Measurements from ENCODE around the gene ELN. TPM values are rescaled to one million over a fixed set of nuclear protein-coding genes. Genes with fewer than 3 reads are reported as not detected.
"Not testable (repeated sequence)": the region's sequence is repeated elsewhere in the genome, so short reads cannot be mapped to it uniquely, and the experiment has no call there.

Gene ELN
- total RNA-seq = under 1 TPM in 1 of 2 experiments, not detected in 1; 0.06 TPM

DNA sequence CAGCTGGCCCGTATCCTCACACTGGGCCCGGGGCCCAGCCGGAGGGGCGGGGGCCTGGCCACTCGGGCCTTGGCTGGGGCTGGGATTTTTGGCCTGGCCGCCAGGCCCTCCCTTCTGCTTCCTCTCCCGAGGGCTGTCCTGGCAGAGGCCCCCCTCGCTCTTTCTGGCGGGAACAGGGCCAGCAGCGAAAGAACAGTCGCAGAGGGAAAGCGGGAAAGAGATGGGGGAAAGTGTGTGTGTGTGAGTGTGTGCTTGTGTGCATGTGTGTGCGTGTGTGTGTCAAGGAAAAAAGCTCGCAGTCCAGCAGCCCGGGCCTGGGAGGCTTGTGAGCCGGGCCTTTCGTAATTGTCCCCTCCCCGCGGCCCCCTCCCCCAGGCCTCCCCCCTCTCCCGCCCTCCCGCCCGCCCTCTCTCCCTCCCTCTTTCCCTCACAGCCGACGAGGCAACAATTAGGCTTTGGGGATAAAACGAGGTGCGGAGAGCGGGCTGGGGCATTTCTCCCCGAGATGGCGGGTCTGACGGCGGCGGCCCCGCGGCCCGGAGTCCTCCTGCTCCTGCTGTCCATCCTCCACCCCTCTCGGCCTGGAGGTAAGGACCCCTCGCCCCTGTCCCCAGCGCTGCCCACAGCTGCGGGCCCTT is at the start of gene ELN:
ELN (plus strand) TSS at position 491 of the 638 bp plus-strand sequence; CDS start at position 506, 15 bp downstream.
- ChIA-PET CTCF (interaction anchor here (1.4 to 2.9 kb wide), 2 partner anchors 11 to 162 kb away, joined by 5 to 14 read pairs; no protein-coding TSS in a partner anchor), POLR2A (interaction anchor here (0.6 kb wide), 1 partner anchor 10 kb away, joined by 4 read pairs; no protein-coding TSS in a partner anchor)

DNA sequence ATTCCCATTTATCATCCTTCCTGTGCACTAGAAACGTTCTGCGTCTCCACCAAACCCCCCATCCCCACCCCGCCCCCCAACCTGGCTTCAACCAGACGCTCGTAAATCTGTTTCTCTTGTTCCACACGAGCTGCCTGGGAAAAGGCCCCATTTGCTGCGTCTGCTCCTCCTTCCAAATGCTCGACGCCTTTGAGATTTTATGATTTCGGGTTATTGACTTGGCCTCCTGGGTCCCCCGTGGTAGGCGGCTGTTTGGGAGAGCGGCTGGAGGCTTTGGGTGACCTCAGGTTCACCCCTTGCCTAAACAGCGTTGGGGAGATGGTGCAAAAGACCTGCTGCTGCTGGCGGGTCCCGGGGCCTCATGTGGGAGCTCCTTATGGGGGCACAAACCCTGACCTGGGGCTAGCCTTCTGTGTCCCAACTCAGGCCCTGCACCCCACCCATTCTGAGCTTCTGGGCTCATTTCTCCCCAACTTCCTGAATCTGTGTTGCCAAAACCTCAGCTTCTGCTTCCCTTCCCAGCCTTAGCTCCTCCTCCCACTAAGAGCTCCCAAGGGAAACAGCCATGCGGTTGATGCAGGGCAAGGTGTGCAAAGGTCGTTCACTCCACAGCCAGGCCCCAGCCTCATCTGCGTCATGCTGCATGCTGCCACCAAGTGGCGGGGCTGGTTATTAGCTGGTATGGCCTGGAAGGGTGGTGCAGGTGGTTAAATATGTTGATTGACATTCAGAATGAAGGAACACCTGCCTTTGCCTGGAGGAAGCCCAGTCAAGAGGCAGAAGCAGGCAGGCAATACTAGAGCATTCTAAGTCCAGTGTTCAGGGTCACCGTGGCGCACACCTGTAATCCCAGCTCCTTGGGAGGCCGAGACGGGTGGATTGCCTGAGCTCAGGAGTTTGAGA is 49.1 kb upstream of the ELN start:
- ChIA-PET POLR2A (no interaction called here), CTCF (no interaction called here)

DNA sequence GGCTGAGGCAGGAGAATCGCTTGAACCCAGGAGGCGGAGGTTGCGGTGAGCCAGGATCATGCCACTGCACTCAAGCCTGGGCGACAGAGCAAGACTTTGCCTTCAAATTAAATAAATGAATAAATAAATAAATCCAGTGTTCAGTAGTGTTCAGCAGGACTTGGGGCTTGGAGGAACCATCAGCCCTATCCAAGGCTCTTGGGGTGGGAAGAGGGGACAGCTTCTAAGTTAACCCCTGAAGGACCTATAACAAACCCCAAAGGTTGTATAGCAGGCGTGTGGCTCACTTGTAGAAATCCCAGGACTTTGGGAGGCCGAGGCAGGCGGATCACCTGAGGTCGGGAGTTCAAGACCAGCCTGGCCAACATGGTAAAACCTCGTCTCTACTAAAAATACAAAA is 48.3 kb upstream of the ELN start:
- CTCF ChIA-PET = interaction anchor here (0.7 kb wide), 1 partner anchor 125 kb away, joined by 3 read pairs; no protein-coding TSS in a partner anchor
- POLR2A ChIA-PET = not testable (repeated sequence)

DNA sequence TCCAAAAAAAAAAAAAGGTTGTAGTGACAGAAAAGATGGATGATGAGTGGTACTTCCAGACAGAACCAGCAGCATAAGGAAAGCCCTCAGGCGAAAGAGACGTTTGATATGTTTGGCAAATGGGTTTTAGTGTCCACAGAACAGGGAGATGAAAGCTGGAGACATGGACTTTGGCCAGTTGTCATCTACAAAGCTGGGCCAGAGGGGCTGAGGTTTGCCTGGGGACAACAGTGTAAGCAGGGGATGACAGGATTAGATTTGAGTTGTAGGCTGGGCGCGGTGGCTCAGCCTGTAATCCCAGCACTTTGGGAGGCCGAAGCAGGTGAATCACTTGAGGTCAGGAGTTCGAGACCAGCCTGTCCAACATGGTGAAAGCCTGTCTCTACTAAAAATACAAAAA is 47.8 kb upstream of the ELN start:
- POLR2A ChIA-PET = no interaction called here
- CTCF ChIA-PET = interaction anchor here (0.6 to 1.1 kb wide), 4 partner anchors 45 to 355 kb away, joined by 3 to 4 read pairs (median 3); no protein-coding TSS in a partner anchor

DNA sequence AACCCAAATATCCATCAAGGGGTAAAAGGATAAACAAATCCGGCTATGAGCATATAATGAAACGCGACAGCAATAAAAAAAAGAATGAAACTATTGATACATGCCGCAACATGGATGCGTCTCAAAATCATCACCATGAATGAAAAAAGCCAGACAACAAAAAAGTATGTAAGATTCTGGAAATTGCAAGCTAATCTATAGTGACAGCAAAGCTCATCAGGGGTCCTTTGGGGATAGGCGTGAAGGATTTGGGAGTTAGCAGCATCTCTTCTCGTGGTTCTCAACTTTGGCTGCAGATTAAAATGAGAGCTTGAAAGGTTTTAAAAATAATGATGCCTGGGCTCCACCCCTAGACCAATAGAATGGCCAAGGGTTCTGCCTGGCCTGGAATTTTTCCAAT is 46.0 kb upstream of the ELN start:
- POLR2A ChIA-PET = no interaction called here
- CTCF ChIA-PET = no interaction called here

DNA sequence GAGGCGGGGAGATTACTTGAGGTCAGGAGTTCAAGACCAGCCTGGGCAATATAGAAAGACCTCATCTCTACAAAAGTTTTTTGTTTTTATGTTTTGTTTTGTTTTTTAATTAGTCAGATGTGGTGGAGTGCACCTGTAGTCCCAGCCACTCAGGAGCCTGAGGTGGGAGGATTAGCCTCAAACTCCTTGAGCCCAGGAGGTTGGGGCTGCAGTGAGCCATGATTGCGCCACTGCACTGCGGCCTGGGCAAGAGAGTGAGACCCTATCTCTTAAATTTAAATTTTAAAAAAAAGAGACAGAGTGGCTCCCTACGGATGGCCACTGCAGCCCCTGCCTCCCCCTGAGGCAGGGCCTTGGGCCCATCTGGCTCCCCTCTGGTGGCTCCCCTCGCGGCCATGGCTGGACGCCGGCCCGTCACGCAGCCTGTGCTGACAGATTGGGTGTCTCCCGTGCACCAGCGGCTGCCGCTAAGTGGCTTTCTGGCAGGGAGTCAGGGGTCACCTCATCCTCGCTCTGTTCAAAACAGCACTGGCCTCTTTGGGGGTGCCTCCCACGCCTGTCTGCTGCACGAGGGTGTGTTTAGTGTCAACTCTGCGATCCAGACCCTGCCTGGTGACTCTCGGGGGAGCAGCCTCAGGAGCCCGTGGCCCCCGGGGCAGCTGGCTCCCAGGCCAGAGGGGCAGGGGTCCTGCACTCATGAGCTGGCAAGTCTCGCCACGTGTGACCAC is 44.4 kb upstream of the ELN start:
- POLR2A ChIA-PET = no interaction called here
- CTCF ChIA-PET = no interaction called here

DNA sequence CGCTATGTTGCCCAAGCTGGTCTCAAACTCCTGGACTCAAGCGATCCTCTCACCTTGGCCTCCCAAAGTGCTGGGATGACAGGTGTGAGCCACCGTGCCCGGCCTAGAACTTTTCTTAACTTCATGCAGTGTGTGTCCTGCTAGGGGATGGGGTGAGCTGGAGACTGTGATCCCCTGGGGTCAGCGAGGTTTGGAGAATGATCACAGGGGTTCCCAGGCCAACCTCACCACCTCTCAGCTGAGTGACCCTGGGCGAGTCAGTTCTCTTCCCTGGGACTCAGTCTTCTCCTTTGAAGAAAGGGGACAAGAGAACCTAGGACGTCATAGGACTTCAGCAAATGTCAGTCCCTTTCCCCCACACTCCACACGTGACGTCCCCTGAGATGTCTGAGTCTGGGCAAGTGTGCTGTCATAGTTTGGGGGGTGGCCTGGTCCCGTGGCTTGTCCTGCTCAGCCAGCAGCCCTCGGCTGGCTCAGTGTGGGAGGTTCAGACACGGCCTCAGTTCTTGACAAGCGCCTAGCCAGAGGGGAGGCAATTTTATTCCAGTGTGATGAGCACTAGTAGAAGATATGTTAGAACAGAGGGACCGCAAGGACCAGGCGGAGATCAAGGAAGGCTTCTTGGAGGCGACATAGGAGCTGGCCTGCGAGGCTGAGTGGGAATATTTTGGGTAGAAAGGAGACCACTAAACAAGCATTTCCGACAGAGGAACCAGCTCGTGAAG is 43.3 kb upstream of the ELN start:
- POLR2A ChIA-PET = no interaction called here
- CTCF ChIA-PET = no interaction called here

DNA sequence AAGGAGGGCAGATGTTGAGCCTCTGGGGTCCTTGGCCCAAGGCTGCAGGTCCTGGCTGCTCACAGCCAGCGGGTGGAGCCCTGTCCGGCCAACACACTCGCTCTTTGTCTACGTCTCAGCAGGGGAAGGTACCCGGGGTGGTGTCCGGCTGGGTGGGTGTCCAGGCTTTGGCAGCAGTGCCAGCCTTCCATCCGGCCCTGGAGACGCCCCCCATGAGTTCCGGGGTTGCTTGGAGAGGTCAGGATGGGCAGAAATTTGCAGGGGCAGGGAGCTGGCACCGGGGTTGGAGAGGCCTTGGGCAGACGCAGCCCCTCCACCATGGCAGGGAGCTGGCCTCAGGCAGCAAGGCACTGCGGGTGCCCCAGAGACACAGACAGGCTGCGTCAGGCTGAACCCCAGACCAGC is 42.2 kb upstream of the ELN start:
- POLR2A ChIA-PET = no interaction called here
- CTCF ChIA-PET = no interaction called here

DNA sequence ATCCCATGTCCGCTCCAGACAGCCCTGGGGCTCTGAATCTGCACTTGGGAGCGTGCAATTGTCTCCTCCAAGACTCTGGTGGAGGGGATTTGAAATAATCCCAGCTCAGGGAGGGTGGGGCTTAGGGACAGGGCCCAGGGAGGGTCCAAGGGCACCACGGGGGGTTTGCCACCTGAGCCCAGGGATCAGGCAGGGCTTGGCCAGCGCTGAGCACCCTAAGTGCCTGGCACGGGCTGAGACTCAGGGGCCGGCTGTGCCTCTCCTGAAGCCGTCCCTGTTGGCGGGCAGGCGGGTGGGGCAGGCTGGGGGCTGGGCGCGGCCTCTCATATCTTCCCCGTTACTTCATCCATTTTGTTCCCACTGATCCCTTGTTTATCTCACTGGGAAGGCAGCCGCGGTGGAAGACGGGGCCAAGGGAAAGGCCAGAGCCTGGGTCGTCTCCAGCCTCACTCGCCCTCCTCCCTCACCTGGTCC is 41.8 kb upstream of the ELN start:
- ChIA-PET CTCF (no interaction called here), POLR2A (no interaction called here)

DNA sequence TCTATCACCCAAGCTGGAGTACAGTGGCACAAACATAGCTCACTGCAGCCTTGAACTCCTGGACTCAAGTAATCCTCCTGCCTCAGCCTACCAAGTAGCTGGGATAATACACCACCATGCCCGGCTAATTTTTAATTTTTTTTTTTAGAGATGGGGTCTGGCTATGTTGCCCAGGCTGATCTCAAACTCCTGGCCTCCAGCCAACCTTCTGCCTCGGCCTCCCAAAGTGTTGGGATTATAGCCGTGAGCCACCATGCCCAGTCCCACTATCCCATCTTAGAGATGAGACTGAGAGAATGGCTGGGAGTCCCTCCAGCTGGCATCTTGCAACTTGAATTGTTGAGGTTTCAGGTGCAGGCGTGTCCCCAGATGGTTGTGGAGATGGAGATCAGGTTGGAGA is 40.7 kb upstream of the ELN start:
- CTCF ChIA-PET = no interaction called here
- POLR2A ChIA-PET = no interaction called here

DNA sequence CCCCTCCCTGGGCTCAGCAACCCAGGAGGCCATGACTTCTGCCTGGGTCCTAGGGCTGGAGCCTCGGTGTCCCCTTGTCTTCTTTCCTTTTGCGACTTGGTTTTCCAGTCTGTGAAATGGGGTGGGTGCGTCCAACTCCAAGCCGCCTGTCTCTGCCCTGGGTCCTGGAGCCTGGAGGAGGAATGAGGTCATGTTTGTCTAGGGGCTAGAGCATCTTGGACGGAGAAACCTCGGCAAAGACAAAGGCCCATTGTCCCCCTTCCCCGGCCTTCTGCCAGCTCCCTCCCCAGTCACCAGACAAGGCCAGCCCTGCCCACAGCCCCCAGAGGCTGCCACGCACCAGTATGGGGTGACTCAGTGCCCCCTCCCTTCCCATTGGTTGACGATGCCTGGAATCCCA is 39.8 kb upstream of the ELN start:
- ChIA-PET POLR2A (no interaction called here), CTCF (no interaction called here)

DNA sequence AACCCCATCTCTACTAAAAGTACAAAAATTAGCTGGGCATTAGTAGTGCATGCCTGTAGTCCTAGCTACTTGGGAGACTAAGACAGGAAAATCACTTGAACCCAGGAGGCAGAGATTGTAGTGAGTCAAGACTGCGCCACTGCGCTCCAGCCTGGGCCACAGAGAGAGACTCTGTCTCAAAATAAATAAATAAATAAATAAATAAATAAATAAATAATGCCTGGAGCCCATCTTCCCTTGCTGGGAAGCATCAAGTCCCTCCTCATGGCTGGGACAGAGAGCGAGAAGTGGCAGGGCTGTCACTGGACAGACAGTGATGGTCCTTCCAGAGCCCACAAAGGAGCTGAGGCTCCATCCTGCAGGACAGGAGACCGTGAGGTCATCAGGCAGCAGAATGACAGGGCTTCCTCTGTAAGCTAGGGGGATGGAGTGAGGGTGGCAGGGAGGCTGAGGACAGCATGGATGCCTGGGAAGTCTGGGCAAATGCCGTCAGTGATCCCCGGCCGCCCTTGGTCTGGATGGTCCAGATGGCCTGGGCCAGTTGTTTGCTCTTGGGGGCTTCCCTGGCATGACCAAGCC is 36.4 kb upstream of the ELN start:
- ChIA-PET CTCF (no interaction called here), POLR2A (no interaction called here)

DNA sequence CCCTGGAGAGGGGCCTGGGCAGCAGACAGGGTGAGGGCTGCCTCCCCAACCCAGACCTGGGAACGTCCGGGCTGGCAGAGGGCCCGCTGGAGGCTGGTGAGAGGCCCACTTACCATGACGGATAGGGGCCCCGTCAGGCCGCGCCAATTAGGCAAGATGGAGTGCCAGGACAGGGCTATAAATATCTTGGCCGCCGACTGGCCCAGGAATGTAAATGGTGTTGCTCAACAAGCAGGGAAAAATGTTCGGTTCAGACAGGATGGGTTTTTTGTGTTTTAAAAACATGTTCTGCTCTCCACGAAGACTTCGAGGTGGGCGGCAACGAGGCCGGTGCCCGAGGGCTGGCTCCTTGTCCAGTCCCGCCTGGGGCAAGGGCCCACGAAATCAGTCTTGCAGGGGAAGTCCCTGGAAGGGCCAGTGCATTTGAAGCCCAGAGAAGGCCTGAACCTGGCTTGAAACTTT is 35.8 kb upstream of the ELN start:
- CTCF ChIA-PET = no interaction called here
- POLR2A ChIA-PET = no interaction called here

DNA sequence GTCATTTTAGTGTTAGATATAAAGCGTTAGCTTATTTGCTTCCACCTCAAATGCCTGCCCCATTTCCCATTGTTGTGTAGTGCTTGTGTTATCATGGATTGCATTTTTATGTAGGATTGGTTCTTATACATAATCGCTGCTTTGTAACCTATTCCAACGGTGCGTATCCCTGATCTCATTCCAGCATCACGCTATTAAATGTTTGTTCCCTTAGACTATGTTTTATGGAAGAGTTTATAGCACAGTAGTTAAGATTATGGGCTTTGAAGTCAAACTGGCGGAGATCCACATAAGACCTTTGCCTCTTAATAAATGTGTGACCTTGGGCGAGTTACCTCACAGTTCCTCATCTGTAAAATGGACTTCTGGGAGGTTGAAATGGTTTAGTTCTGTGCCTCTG is 34.0 kb upstream of the ELN start:
- ChIA-PET CTCF (interaction anchor here (0.6 kb wide), 1 partner anchor 136 kb away, joined by 3 read pairs; no protein-coding TSS in a partner anchor), POLR2A (no interaction called here)

DNA sequence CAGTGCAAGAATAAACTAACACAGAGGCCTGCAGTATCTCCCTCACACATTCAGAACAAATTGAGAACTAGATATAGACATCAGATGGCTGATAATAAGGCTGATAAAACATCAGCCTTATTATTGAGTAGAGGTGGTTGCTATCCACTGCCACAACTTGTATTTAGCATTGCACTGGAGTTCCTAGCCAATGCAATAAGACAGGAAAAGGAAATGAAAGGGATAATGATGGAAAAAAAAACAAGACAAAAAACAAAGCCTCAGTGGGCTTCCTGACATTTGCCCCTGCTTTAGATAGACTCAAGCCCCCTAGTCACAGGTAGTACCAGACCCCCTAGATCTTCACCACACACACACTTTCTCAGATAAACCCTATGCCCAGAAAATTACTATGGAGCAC is 33.2 kb upstream of the ELN start:
- POLR2A ChIA-PET = no interaction called here
- CTCF ChIA-PET = no interaction called here

DNA sequence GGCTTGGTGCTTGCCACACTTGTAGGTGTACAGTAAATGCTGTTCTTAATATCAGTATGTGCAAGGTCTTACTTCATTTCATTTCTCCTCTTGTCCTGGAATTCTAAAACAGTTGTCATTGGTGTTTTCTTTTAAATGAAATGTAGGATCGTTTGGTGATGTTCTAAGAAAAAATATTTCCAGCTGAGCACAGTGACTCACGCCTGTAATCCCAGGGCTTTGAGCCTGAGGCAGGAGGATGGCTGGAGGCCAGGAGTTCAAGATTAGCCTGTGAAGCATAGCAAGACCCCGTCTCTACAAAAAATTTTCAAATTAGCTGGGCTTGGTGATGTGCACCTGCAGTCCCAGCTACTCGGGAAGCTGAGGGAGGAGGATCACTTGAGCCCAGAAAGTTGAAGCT is 32.6 kb upstream of the ELN start:
- CTCF ChIA-PET = no interaction called here
- POLR2A ChIA-PET = no interaction called here

DNA sequence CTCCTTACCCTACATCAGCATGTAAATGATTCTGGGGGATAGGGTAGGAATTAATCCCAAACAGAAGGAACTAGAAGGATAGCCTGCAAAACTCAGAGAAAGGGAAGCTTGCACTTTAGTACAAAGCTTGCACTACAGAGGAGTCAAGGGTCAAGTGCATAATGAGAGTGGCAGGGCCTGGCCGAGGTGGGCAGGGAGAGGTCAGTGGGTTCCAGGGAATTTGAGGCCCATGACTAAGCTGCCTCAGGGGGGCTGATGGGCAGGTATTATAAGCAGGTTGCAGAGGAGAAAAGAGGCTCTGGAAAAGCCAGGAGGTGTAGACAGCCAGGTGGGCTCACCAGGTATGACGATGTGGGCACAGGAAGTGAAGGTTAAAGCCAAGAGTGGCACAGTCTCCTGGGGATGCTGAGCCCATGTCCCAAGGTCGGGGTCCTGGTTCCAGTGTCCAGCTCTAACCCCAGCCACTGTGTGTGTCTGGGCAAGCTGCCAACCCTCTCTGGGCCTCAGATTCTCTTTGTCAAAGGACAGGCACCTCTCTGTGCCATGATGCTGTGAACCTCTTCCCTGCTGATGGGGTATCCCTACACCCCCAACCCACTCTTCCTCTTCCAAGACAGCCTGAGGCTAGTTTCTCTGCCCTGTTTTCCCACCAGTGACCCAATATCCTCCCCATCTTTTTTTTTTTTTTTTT is 32.0 kb upstream of the ELN start:
- ChIA-PET CTCF (interaction anchor here (0.5 kb wide), 1 partner anchor 489 kb away, joined by 3 read pairs; no protein-coding TSS in a partner anchor), POLR2A (no interaction called here)

DNA sequence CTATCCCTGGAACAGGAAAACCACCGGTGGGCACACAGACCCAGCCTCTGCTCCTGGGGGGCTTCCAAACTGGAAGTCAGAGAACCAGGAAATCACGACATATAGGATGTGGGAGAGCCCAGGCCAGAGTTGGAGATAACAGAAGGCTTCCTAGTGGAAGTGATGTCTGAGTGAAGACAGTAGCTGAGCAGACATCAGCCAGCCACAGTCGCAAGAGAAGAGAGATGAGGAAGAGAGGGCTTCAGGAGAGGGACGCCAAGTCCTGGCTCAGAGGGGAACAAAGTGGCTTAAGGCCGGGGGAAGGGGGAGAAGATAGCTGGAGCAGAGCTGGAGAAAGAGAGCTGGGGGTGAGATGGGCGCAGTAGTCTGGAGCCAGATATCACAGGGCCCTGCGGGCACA is 30.9 kb upstream of the ELN start:
- ChIA-PET CTCF (no interaction called here), POLR2A (no interaction called here)

Data from activated CD8-positive, alpha-beta memory T cell treated with anti-CD3 and anti-CD28 coated beads for 36 hours (primary cell).